ENCODE results near the gene COL1A1.

The COL1A1 gene

DNA sequence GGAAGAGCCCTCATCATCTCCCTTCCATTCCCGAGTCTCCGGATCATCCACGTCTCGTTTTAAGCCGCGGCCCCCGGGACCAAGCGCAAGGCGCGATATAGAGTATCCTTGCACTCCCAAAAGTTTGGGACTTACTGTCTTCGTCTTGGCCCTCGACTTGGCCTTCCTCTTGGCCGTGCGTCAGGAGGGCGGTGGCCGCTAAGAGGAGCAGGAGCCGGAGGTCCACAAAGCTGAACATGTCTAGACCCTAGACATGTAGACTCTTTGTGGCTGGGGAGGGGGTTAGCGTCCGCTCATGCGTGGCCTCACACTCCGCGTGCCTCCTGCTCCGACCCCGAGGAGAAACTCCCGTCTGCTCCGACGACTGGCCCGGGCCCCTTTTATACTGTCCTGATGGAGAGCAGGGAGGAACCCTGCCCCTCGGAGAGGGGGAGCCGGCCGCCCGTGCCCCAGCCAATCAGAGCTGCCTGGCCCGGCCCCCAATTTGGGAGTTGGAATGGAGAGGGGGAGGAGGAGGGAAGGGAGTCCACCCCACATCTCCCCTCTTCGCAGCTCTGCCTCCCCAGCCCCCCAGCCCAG, at the start of gene COL1A1:
TSS of gene COL1A1 (minus strand) at position 356 of the 579 bp plus-strand sequence. CDS start at position 238, 118 bp downstream.
- no peak for DNase-seq

DNA sequence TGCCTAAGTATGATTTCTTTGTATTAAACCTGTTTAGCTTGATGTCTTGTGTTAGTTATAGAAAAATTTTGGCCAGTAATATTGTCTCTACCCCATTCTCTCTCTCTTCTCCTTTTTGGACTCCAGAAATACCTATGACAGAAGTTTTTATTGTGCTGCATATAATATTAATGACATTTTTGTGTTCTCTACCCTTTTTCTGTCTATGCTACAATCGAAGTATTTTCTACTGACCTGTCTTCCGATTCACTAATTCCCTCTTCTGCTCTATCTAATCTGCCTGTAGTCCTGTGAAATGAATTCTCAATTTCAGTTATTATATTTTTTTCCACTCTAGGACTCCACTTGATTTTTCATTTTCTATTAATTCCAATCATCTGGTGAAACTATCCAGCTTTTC, 46.8 kb upstream of the COL1A1 start:
- DNase-seq: no peak

DNA sequence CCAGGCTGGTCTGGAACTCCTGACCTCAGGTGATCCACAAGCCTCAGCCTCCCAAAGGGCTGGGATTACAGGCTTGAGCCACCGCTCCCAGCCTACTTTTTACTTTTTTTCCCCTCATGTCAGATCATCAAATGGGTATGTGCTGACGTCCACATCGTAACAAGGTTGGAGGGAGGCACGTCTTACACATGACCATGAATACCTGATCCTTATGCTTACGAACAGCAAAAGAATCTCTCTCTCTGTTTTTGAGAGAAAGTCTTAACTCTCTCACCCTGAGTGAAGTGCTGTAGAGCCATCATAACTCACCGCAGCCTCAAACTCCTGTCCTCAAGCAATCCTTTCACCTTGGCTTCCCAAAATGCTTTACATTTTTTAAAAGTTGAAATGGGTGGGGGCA, 43.3 kb upstream of the COL1A1 start:
- DNase-seq: no peak

DNA sequence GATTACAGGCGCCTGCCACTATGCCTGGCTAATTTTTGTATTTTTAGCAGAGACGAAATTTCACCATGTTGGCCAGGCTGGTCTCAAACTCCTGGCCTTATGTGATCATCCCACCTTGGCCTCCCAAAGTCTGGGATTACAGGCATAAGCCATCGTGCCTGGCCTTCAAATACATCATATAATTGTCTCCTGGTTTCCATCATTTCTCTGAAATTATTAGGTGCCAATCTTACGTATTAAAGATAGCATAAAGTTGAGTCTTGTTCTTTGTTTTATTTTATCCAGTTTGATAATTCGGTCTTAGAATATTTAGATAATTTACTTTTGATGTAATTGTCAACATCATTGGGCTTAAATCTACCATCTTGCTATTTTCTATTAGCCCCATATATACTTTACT, 40.0 kb upstream of the COL1A1 start:
- DNase-seq: no peak

DNA sequence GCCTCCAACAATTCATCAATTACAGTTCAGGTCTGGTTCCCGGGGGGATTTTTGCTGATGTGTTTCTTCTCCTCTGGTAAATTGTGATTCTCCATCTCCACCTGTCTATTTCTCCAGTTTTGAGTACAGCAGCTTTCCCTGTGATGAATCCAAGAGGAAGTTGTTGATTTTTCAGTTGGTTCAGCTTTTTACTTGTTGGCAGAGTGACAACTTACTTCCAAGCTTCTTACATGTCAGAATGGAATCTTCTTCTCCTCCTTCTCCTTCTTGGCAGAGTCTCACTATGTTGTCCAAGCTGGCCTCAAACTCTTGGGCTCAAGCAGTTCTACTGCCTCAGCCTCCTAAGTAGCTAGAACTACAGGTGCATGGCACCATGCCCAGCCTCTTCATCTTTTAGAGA, 39.4 kb upstream of the COL1A1 start:
- no peak for DNase-seq

DNA sequence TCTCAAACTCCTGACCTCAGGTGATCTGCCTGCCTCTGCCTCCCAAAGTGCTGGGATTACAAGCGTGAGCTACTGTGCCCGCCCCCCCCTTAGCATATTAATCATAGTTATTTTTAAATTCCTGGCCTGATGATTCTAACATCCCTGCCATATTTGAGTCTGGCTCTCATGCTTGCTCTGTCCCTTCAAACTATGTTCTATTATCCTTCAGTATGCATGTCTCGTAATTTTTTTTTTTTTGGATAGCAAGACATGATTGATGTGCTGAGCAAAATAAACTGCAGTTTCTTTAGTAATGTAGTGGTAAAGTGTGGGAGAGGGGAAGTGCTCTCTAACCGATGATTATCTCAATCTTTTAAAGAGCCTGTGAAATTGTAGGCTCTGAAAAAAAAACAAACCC, 38.5 kb upstream of the COL1A1 start:
- DNase-seq: no peak

DNA sequence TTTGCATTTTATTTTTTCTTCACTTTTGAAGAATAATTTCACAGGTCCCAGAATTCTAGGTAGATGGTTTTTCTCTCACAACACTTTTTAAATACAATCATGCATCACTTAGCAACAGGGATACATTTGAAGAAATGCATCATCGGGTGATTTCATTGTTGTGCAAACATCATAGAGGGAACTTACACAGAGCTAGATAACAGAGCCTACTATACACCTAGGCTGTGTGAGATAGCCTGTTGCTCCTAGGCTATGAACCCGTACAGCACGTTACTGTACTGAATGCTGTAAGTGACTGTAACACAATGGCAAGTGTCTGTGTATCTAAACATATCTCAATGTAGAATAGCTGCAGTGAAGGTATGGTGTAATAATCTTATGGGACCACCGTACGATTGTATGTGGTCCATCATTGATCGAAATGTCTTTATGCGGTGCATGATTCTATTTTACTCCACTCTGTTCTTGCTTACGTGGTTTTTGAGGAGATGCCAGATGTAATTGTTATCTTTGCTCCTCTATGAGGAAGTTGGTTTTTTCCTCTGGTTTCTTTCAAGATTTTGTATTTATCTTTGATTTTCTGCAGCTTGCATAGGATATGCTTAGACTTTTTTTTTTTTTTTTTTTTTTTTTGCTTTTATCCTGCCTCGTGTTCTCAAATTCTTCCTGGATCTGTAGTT, 37.3 kb upstream of the COL1A1 start:
- DNase-seq: no peak

DNA sequence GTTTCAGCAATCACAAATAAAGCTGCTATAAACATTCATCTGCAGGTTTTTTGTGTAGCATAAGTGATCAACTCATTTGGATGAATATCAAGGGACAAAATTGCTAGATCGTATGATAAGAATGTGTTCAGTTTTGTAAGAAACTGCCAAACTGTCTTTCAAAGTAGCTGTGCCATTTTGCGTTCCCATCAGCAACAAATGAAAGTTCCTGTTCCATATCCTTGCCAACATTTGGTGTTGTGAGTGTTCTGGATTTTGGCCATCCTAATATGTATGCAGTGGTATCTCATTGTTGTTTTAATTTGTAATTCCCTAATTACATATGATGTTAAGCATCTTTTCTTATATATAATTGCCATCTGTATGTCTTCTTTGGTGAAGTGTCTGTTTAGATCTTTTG, 36.5 kb upstream of the COL1A1 start:
- no peak for DNase-seq

DNA sequence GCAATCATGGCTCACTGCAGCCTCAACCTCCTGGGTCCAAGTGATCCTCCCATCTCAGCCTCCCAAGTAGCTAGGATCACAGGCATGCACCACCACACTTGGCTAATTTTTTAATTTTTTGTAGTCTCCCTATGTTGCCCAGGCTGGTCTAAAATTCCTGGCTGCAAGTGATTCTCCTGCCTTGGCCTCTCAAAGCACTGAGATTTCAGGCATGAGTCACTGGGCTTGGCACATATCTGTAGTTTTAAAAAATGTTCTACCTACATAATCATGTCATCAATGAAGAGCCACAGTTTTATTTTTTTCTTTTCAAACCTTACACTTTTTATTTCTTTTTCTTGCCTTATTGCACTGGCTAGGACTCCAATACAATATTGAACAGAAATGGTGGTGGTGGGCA, 33.1 kb upstream of the COL1A1 start:
- no peak for DNase-seq

DNA sequence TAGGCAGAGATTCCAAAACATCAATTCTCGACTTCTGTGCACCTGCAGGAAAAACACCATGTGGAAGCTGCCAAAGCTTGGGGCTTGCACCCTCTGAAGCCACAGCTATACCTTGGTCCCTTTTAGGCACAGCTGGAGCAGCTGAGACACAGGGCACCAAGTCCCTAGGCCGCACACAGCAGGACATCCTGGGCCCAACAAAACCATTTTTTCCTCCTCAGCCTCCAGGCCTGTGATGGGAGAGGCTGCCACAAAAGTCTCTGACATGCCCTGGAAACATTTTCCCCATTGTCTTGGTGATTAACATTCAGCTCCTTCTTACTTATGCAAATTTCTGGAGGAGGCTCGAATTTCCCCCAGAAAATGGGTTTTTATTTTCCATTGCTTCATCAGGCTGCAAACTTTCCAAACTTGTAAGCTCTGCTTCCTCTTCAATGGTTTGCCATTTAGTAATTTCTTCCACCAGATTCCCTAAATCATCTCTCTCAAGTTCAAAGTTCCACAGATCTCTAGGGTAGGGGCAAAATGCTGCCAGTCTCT, 24.3 kb upstream of the COL1A1 start:
- DNase-seq: no peak

DNA sequence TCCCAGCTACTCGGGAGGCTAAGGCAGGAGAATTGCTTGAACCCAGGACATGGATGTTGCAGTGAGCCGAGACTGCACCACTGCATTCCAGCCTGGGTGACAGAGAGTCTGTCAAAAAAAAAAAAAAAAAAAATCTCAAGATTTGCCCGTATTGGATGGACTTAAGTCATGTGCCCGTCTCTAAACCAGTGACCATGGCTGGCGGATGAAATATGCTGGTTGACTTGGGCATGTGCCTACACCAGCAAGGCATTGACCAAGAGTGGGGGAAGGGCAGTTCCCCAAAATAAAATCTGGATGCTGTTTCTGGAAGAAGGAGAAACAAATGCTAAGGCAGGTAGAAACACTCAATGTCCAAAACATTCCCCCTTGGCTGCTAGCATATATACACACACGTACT, 21.5 kb upstream of the COL1A1 start:
- no peak for DNase-seq

DNA sequence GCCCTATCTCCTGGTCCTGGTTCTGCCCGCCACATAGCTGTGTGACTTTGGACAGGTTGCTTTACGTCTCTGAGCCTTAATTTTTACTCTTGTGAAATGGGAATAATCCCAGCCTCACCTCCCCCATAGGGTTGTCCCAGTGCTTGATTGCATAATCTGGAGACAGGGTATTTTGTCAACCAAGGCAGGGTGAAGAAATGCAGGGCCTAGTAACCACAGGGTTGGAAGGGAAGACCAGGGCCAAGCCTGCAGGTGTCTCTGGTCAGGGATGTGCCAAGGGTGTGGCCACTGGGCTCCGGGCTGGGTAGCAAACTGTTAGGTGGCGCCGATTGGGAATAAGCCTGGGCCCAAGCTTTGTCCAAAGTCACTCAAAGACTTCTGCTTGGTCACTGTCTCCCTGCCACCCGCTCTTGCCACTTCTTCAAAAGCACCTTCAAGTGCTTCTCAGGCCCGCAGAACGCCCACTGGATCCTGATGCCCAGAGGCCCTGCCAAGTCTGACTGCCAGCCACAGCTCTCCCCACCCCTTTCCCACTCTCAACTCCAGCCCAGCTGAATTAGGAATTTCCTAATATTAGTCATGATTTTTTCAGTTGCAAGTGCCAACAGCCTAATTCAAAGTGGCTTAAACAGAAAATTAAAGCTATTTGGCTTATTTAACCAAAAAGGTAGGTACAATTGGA, 20.6 kb upstream of the COL1A1 start:
- no peak for DNase-seq

DNA sequence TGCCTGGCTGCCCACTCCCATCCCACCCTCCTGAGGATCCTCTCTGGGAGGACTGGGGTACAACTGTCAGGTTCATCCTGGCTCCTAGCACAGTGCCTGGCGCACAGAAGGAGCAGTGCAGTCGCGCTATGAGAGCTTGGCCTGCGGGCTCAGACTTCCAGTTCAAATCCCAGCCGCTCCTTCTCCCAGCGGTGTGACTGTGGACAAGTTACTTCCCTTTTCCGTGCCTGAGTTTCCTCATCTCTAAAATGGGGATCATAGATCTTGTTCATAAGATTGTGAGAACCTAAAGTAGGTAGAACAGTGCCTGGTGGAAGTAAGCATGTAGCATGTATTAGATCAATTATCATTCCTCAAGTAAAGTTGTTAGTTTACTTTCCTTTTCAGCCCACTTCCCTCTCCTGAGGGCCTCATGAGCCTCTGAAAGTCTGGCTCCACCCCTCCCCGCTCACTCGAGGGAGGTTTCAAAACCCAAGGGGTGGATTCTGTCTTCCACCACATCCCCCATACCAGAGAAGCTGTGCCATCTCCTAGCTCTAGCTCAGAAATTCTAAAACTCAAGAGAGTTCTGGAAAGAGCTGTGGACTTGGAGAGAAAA, 19.9 kb upstream of the COL1A1 start:
- no peak for DNase-seq

DNA sequence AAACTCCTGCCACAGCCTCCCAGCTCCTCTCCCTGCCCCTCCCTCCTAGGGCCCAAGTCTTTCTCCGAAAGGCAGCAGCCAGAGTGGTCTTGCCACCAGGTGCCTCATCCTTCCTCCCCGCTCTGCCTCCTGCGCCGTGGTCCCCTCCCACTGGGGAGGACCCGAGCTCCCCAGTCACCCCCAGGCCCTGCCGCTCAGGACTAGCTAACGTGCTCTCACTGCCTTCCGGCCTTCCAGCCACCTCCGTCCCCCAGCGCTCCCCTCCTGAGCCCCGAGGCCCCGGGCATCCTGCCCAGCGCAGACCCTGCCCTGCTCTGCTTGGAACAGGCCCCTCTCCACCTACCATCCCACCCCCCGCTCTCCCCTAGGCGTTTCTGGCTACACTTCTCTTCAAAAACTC, 19.4 kb upstream of the COL1A1 start:
- DNase-seq: no peak

DNA sequence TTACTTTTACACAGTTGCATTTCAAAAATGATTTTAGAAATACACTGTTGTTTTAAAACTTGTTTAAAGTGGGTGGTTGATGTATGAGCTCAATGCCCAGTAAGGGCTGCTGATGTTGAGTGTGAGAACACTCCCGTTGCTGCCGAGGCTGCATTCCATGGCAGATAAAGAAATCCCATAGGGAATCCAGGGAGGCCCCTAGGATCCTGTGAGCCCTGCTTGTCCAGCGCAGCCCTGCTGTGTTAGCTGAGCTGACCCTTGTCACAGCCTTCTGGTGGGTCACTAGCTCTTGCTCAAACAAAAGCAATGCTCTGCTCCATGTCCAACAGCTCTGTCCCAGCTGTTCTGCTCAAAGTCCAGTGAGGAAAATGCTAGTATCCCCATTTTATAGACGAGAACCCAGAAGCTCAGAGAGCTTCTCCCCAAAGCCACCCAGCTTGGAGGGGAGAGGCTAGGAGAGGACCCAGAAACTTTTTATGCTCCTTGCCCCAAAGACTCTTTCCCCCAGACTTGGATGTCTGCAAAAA, 18.6 kb upstream of the COL1A1 start:
- no peak for DNase-seq

DNA sequence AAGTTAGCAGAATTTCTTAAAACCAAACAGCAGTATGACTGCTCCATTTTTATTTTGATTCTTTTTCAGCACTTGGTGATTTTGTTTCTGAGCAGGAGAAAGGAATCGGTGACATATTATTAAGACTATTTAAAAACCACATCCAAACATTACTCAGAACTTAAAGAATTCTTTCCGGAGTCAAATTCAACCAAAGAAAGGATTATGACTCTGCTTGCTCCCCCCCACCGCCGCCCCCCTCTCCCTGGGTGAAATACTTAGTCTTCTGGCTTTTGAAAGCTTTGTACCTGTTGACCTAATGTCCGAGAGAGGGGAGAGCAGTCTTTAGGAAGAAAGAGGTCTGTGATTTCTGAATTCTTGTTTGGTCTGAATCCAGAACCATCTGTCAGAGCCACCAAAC, 17.9 kb upstream of the COL1A1 start:
- DNase-seq: no peak

DNA sequence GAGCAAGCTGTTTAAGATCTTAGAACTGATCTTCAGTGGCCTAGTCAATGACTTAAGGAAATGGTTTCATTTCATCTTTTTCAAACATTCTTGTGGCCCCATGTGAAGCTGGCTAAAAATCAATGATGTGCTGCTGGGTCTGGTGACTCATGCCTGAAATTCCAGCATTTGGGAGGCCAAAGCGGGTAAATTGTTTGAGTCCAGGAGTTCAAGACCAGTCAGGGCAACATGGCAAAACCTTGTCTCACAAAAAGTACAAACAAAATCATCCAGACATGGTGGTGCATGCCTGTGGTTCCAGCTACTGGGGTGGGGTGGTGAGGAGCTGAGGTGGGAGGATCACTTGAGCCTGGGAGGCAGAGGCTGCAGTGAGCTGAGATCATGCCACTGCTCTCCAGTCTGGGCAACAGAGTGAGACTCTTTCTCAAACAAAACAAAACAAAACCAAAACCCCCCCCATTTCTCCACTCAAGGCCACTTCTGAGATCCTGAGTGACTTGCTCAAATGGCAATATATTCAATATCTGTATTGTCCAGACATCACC, 17.4 kb upstream of the COL1A1 start:
- no peak for DNase-seq

DNA sequence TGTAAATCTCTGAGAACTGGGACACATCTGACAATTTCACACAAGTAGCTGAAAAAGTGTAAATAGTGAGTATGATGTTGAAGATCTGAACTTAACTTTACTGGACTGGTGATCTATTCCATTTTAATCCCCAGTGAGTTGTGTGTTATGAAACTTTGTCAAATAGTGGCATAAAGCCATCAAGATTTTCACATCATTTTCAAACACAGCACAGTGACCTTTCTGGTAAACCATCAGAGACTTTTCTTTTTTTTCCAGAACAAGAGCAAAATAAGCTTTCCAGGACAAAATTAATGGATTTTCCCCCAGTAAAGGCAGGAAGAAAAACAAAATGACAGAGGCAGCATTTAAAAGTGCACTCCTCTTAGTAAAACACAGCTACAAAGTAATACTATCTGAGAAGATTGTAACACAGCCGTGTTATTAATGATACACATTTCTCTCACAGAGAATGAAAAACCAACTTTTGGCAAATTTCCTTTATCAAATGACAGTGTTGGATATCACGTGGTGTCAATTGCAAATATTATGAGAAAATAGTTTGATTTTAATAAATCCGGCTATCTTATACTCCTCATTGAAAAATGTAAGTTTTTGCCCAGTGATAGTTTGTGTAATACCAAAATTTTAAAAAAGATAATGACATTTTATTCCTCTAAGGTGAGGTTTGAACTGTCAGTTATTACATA, 16.8 kb upstream of the COL1A1 start:
- no peak for DNase-seq

DNA sequence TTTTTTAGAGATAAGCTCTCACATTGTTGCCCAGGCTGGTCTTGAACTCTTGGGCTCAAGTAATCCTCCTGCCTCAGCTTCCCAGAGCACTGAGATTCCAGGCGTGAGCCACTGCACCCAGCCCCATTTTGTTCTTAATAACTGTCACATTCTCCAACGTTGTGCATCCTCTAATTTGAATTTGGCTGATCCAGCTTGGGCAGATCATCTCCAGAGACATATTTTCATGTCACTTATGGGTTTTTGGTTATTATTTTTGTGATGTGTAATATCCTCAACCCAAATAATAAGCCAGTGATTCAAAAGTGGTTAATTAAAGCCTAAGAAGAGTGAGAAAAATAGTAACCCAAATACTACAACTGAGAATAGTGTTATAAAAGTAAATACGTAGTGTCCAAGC, 16.2 kb upstream of the COL1A1 start:
- DNase-seq: no peak

DNA sequence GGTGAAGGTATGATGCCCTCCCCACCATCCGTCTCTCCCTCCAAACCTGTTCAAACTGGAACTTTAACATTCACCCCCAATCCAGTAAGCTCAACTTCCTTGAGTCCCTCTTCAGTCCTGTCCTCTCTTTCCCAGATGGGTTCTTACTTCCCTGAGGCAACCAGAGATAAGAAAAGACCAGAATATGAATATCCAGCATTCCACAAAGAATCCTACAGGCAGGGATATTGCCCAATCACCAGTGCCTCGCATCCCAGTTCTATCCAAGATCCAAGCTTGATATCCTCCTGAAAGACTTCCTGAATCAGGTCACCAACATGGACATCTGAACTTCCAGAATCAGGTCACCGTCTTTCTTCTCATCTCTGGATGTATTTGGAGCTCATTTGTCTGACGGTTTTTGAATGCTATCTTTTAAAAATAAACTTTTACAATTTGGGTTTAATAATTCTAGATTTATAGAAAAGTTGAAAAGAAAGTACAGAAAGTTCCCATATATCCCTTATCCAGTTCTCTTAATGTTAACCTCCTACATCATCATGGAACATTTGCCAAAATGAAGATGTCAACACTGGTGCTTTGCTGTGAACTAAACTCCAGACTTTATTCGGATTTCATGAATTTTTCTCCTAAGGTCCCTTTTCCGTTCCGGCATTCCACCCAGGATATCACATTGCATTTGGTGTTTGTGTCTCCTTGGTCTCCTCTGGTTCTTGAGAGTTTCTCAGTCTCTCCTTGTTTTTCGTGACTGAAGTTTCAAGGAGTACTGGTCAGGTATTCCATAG, 13.7 kb upstream of the COL1A1 start:
- DNase-seq: no peak

All from CD4-positive, alpha-beta T cell treated with Interleukin-17A for 4 hours (primary cell).